GM18517 (cell line): ENCODE data around the gene GH1.
"Not testable (repeated sequence)": the region's sequence is repeated elsewhere in the genome, so short reads cannot be mapped to it uniquely, and the experiment has no call there.

Experiments
- ATAC-seq: cut with Tn5 transposase; IDR thresholded peaks from one replicate; pipeline ENCODE4 v1.9.1; 2021; ENCODE audit warnings: mild to moderate bottlenecking, moderate library complexity; ENCODE audit not compliant: unreplicated experiment

Gene GH1

GRCh38 chr17:63928172-63928666, 9.6 kb upstream of the GH1 start:
- no peak for ATAC-seq

- ATAC-seq: no peak
Observed at GRCh38 chr17:63927464-63928171, 9.0 kb upstream of the GH1 start.

GRCh38 chr17:63926164-63926563, 7.5 kb upstream of the GH1 start:
- ATAC-seq: no peak

GRCh38 chr17:63925615-63926014, 7.0 kb upstream of the GH1 start:
- ATAC-seq: no peak

GRCh38 chr17:63922402-63922801, 3.8 kb upstream of the GH1 start:
- ATAC-seq: peak; percentile 46

DNA sequence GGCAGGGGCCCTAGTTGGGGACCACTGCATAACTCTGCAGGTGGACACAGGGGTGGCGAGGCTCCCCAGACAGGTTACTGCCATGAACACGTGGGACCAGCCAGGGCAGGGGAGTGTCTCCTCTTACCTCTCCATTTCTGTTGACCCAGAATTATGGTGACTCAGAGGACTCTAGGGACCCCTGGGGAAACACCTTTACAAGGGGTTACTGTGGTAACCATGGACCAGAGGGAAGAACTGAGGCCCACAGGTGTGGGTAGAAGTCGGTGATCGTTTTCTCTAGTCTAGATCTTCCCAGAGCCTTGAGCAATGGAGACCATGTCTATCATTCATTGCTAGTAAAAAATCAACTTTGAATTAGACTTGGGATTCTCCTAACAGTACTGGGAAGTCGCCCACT, 2.1 kb upstream of the GH1 start:
- not testable (repeated sequence) for ATAC-seq

DNA sequence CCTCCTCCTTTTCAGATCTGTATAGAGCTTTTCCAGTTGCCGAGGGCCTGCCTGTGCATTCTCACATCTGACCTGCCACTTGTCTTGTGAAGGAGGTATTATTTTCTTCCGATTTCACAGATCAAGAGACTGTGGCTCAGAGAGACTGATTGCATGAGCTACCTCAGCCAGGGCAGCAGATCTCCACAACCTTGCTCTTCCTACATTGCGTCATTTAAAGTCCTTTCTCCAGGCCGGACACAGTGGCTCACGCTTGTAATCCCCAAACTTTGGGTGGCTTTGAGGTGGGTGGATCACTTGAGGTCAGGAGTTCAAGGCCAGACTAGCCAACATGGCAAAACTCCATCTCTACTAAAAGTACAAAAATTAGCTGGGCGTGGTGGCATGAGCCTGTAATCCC, 1.4 kb upstream of the GH1 start:
- ATAC-seq: not testable (repeated sequence)

- ATAC-seq: peak; percentile 56
Observed at GRCh38 chr17:63919311-63919723, 678 bp upstream of the GH1 start.

- no peak for ATAC-seq
Observed at GRCh38 chr17:63918305-63918704, 334 bp downstream of the GH1 start.

- ATAC-seq: no peak
Observed at GRCh38 chr17:63917646-63918045, 993 bp downstream of the GH1 start.

DNA sequence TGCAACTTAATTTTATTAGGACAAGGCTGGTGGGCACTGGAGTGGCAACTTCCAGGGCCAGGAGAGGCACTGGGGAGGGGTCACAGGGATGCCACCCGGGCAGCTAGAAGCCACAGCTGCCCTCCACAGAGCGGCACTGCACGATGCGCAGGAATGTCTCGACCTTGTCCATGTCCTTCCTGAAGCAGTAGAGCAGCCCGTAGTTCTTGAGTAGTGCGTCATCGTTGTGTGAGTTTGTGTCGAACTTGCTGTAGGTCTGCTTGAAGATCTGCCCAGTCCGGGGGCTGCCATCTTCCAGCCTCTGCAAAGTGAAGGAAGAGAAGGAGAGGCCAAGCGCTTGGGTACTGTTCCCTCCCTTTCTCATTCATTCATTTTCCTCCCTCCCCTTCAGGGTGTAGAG, 1.4 kb downstream of the GH1 start:
- ATAC-seq: not testable (repeated sequence)

DNA sequence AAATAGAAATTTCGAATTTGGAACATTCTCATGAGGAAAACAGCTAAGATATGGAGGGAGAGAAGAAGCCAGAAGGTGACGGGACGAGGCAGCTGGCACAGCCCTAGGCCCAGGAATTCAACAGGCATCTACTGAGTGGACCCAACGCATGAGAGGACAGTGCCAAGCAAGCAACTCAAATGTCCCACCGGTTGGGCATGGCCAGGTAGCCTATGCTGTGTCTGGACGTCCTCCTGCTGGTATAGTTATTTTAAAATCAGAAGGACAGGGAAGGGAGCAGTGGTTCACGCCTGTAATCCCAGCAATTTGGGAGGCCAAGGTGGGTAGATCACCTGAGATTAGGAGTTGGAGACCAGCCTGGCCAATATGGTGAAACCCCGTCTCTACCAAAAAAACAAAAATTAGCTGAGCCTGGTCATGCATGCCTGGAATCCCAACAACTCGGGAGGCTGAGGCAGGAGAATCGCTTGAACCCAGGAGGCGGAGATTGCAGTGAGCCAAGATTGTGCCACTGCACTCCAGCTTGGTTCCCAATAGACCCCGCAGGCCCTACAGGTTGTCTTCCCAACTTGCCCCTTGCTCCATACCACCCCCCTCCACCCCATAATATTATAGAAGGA, 2.0 kb downstream of the GH1 start:
- ATAC-seq: no peak

- not testable (repeated sequence) for ATAC-seq
Observed at GRCh38 chr17:63915753-63916152, 2.9 kb downstream of the GH1 start.

DNA sequence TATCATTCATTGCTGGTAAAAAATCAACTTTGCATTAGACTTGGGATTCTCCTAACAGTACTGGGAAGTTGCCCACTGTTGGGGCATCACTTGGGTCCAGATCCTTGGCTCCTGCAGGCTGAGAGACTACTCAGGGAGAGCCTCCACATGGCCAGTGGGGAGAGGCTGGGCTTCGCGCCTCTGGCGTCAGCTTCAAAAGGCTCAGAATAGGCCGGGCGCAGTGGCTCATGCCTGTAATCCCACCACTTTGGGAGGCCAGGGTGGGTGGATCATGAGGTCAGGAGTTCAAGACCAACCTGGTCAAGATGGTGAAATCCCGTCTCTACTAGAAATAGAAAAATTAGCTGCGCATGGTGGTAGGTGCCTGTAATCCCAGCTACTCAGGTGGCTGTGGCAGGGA, 4.2 kb downstream of the GH1 start:
- ATAC-seq: no peak

DNA sequence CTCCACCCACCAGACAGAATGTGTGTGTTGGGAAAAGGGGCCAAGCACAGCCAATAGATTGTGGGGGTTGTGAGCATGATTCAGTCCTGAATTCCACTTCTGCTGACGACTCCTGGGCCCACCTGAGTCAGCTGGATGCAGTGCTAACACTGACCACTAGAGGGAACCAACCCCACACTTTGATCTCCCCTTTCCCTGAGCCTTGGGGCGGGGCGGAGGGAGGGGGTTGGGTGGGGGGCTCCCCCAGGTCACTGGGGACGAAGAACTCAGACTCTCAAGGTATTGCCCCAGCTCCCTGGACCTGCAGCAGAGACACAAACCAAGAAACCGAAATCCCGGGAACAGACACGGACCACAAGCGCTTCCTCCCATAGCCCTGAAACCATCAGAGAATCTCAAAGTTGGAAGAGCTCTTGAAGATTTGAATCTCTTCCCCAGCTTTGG, 7.0 kb downstream of the GH1 start:
- ATAC-seq: no peak

- no peak for ATAC-seq
Observed at GRCh38 chr17:63911041-63911635, 7.5 kb downstream of the GH1 start, which contains the start of gene CSHL1. Gene CSHL1, minus strand, starts transcription at chr17:63911258. Its CDS starts 62 bp downstream, at chr17:63911196.

GRCh38 chr17:63910096-63910495, 8.5 kb downstream of the GH1 start:
- no peak for ATAC-seq

DNA sequence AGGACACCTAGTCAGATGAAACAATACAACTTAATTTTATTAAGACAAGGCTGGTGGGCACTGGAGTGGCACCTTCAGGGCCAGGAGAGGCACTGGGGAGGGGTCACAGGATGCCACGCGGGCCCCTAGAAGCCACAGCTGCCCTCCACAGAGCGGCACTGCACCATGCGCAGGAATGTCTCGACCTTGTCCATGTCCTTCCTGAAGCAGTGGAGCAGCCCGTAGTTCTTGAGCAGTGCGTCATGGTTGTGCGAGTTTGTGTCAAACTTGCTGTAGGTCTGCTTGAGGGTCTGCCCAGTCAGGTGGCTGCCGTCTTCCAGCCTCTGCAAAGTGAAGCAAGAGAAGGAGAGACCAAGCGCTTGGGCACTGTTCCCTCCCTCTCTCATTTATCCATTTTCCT, 9.1 kb downstream of the GH1 start:
- not testable (repeated sequence) for ATAC-seq

- not testable (repeated sequence) for ATAC-seq
Observed at GRCh38 chr17:63907161-63907778, 11.4 kb downstream of the GH1 start.

DNA sequence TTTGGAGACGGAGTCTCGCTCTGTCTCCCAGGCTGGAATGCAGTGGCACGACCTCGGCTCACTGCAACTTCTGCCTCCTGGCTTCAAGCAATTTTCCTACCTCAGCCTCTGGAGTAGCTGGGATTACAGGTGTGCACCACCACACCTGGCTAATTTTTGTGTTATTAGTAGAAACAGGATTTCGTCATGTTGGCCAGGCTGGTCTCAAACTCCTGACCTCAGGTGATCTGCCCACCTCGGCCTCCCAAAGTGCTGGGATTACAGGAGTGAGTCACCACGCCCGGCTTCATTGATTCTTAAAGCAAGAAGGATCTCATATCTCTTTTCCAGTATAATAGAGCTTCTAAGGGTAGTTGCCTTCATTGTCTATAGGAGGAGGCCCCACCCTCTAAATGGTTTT, 13.8 kb downstream of the GH1 start:
- ATAC-seq: not testable (repeated sequence)

DNA sequence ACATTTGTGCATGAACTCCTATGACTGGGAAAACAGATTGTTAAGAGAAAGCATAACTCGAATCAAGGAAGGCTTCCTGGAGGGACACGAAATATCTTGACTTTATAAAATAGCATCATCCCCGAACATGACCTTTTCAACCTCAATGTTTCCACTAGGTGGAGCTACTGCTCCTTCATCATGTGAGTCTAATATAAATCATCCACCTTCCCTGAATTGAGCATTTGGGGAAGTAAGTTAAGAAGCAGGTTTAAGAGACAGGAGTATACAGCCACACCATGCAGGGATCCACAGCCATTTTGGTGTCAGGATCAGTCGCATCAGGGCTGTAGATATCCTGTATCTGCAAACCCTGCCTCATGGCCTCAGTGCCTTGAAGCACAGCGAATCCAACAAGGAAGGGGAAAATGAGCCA, 14.8 kb downstream of the GH1 start:
- ATAC-seq: not testable (repeated sequence)
